IMR-90 (cell line): Measurements from ENCODE around the gene ROBO3. TPM values are rescaled to one million over a fixed set of nuclear protein-coding genes. Genes with fewer than 3 reads are reported as not detected.

Experiments
- ATAC-seq: fragments of 200-7000 bp; cut with Tn5 transposase; 2 replicates; pipeline ENCODE4 v1.9.1; 2020; ENCODE audit warnings: low read depth, mild to moderate bottlenecking, moderate library complexity
- BruUV-seq: library from RNA; stranded (reverse); fragments of 400-500 nt; replicated peaks from 2 replicates; lab custom pipeline; 2021; lab: Mats Ljungman, UMichigan
- CTCF ChIA-PET: fragments of 300-600 bp; formaldehyde crosslinking; extraction: SDS; loops from one replicate; lab custom pipeline; 2021; ENCODE audit warnings: antibody characterized with exemption; lab: Yijun Ruan, JAX
- POLR2A ChIA-PET: fragments of 300-600 bp; sonication (Branson Sonifier 250); formaldehyde crosslinking; loops from one replicate; lab custom pipeline; 2022; ENCODE audit warnings: antibody characterized with exemption; ENCODE audit not compliant: unreplicated experiment; lab: Charles Lee
- DNase-seq: peaks from one replicate; pipeline ENCODE4 v3.0.0; 2013
- H2AFZ ChIP-seq: replicated peaks from 2 replicates; pipeline ENCODE3; 2013; ENCODE audit warnings: low read length, mild to moderate bottlenecking; ENCODE audit not compliant: poor library complexity
- H2AK5ac ChIP-seq: 2 replicates; pipeline ENCODE4 v1.6.1; 2013; ENCODE audit warnings: low read depth, low read length, inconsistent platforms
- H2AK9ac ChIP-seq: replicated peaks from 2 replicates; pipeline ENCODE3; 2013; ENCODE audit warnings: mild to moderate bottlenecking, low read depth, low read length, moderate library complexity; ENCODE audit not compliant: poor library complexity
- H2BK120ac ChIP-seq: 2 replicates; pipeline ENCODE4 v1.6.1; 2013; ENCODE audit warnings: low read depth, low read length, inconsistent platforms
- H2BK15ac ChIP-seq: 3 replicates; pipeline ENCODE4 v1.6.1; 2013; ENCODE audit warnings: low read depth, low read length, inconsistent platforms
- H2BK20ac ChIP-seq: 2 replicates; pipeline ENCODE4 v1.6.1; 2013; ENCODE audit warnings: low read depth, mild to moderate bottlenecking, inconsistent platforms, low read length, moderate library complexity
- H2BK5ac ChIP-seq: 2 replicates; pipeline ENCODE4 v1.6.1; 2013; ENCODE audit warnings: mild to moderate bottlenecking, low read depth, low read length, inconsistent platforms; ENCODE audit not compliant: poor library complexity, severe bottlenecking
- H3K14ac ChIP-seq: replicated peaks from 2 replicates; pipeline ENCODE4 v1.6.1; 2013; ENCODE audit warnings: low read depth, low read length, inconsistent platforms
- H3K18ac ChIP-seq: 2 replicates; pipeline ENCODE4 v1.6.1; 2013; ENCODE audit warnings: low read depth, low read length, control low read depth
- H3K23ac ChIP-seq: 2 replicates; pipeline ENCODE4 v1.6.1; 2013; ENCODE audit warnings: low read depth, low read length, inconsistent platforms
- H3K27ac ChIP-seq: 2 replicates; pipeline ENCODE4 v1.5.1; 2013; ENCODE audit warnings: mild to moderate bottlenecking, control low read depth, low read length; ENCODE audit not compliant: insufficient read depth
- H3K27me3 ChIP-seq: 2 replicates; pipeline ENCODE4 v1.6.1; 2013; ENCODE audit warnings: low read length; ENCODE audit not compliant: control insufficient read depth, insufficient read depth
- H3K36me3 ChIP-seq: 2 replicates; pipeline ENCODE4 v1.6.1; 2013; ENCODE audit warnings: low read length, mixed read lengths; ENCODE audit not compliant: control insufficient read depth, insufficient read depth
- H3K4ac ChIP-seq: 2 replicates; pipeline ENCODE4 v1.6.1; 2013; ENCODE audit warnings: low read depth, low read length, inconsistent platforms
- H3K4me1 ChIP-seq: 2 replicates; pipeline ENCODE4 v1.6.1; 2013; ENCODE audit warnings: low read length, mixed read lengths; ENCODE audit not compliant: control insufficient read depth, insufficient read depth
- H3K4me2 ChIP-seq: 2 replicates; pipeline ENCODE4 v1.6.1; 2013; ENCODE audit warnings: low read depth, mild to moderate bottlenecking, control low read depth, low read length, moderate library complexity
- H3K4me3 ChIP-seq: 2 replicates; pipeline ENCODE4 v1.5.1; 2013; ENCODE audit warnings: low read depth, mild to moderate bottlenecking, control low read depth, low read length, moderate library complexity; ENCODE audit not compliant: insufficient read depth
- H3K56ac ChIP-seq: 2 replicates; pipeline ENCODE4 v1.6.1; 2013; ENCODE audit warnings: low read length, inconsistent platforms; ENCODE audit not compliant: insufficient read depth; ENCODE audit errors: extremely low read depth
- H3K79me1 ChIP-seq, 2 experiments: 2 replicates each; pipeline ENCODE4 v1.6.1; 2013; ENCODE audit warnings: low read length in 2 of 2, inconsistent platforms in 1 of 2, low read depth in 1 of 2
- H3K9ac ChIP-seq: 2 replicates; pipeline ENCODE4 v1.6.1; 2013; ENCODE audit warnings: low read depth, low read length, control low read depth
- H3K9me1 ChIP-seq: 2 replicates; pipeline ENCODE4 v1.6.1; 2013; ENCODE audit warnings: low read length, inconsistent platforms; ENCODE audit not compliant: insufficient read depth
- H3K9me3 ChIP-seq: 2 replicates; pipeline ENCODE4 v1.6.1; 2013; ENCODE audit warnings: low read length; ENCODE audit not compliant: control insufficient read depth, insufficient read depth
- H4K20me1 ChIP-seq: 2 replicates; pipeline ENCODE4 v1.6.1; 2013; ENCODE audit warnings: low read length, inconsistent platforms; ENCODE audit not compliant: insufficient read depth
- H4K5ac ChIP-seq: 2 replicates; pipeline ENCODE4 v1.6.1; 2013; ENCODE audit warnings: mild to moderate bottlenecking, low read depth, low read length, control low read depth
- H4K8ac ChIP-seq, 2 experiments: 2 replicates each; pipeline ENCODE4 v1.6.1; 2013; ENCODE audit warnings: low read depth in 2 of 2, low read length in 2 of 2, control low read depth in 1 of 2, inconsistent platforms in 1 of 2
- H4K91ac ChIP-seq: 2 replicates; pipeline ENCODE4 v1.6.1; 2013; ENCODE audit warnings: low read depth, low read length, inconsistent platforms; ENCODE audit not compliant: insufficient read depth
- BHLHE40 ChIP-seq: fragments of 150-350 bp; IDR thresholded peaks from 2 replicates; pipeline ENCODE4 v1.6.1; 2016; ENCODE audit warnings: mild to moderate bottlenecking, low read depth, low read length
- CEBPB ChIP-seq: IDR thresholded peaks from 2 replicates; pipeline ENCODE4 v1.6.1; 2012; ENCODE audit warnings: low read depth, low read length, improper control_type of control experiment
- CHD1 ChIP-seq: IDR thresholded peaks from 2 replicates; pipeline ENCODE4 v1.6.1; 2012; ENCODE audit warnings: low read depth, low read length, improper control_type of control experiment
- CTCF ChIP-seq: conservative IDR thresholded peaks from 2 replicates; pipeline ENCODE4 v1.5.1; 2012; ENCODE audit warnings: mild to moderate bottlenecking, low read depth, low read length, improper control_type of control experiment
- ELK1 ChIP-seq: fragments of 150-350 bp; IDR thresholded peaks from 2 replicates; pipeline ENCODE4 v1.6.1; 2016; ENCODE audit warnings: low read depth, mild to moderate bottlenecking, low read length, moderate library complexity, borderline replicate concordance
- FOS ChIP-seq: fragments of 150-350 bp; IDR thresholded peaks from 2 replicates; pipeline ENCODE4 v1.6.1; 2016; ENCODE audit warnings: low read depth, low read length
- MAFK ChIP-seq: IDR thresholded peaks from 2 replicates; pipeline ENCODE4 v1.6.1; 2012; ENCODE audit warnings: low read depth, low read length, improper control_type of control experiment
- MAZ ChIP-seq: IDR thresholded peaks from 2 replicates; pipeline ENCODE4 v1.6.1; 2012; ENCODE audit warnings: low read depth, mild to moderate bottlenecking, low read length, improper control_type of control experiment, moderate library complexity, borderline replicate concordance
- MXI1 ChIP-seq: IDR thresholded peaks from 2 replicates; pipeline ENCODE4 v1.6.1; 2012; ENCODE audit warnings: low read depth, mild to moderate bottlenecking, low read length, moderate library complexity, borderline replicate concordance
- NFE2L2 ChIP-seq: fragments of 150-350 bp; IDR thresholded peaks from 2 replicates; pipeline ENCODE4 v1.6.1; 2016; ENCODE audit warnings: low read depth, mild to moderate bottlenecking, low read length
- POLR2A ChIP-seq: IDR thresholded peaks from 2 replicates; pipeline ENCODE4 v1.6.1; 2012; ENCODE audit warnings: mild to moderate bottlenecking, low read depth, low read length
- RCOR1 ChIP-seq: IDR thresholded peaks from 2 replicates; pipeline ENCODE4 v1.6.1; 2012; ENCODE audit warnings: mild to moderate bottlenecking, low read length, improper control_type of control experiment; ENCODE audit not compliant: insufficient replicate concordance
- RFX5 ChIP-seq: IDR thresholded peaks from 2 replicates; pipeline ENCODE4 v1.8.0; 2012; ENCODE audit warnings: low read depth, mild to moderate bottlenecking, low read length, moderate library complexity
- SMC3 ChIP-seq: fragments of 150-350 bp; IDR thresholded peaks from 2 replicates; pipeline ENCODE4 v1.6.1; 2016; ENCODE audit warnings: low read depth, mild to moderate bottlenecking, antibody characterized with exemption, low read length, moderate library complexity
- USF2 ChIP-seq: fragments of 150-350 bp; IDR thresholded peaks from 2 replicates; pipeline ENCODE4 v1.6.1; 2017; ENCODE audit warnings: mild to moderate bottlenecking, antibody characterized with exemption, low read length, low read depth
- WGBS, 2 experiments: methylation state at CpG; one replicate each; pipeline versions ENCODE4 v1.1.5 to v1.1.7; 2013; ENCODE audit warnings: missing lambda C conversion rate in 2 of 2; ENCODE audit not compliant: insufficient read length in 1 of 2; ENCODE audit errors: extremely low coverage in 2 of 2; 5-methylcytosine and 5-hydroxymethylcytosine counted together
- dilution Hi-C: fragments of 300-500 bp; cut with HindIII; formaldehyde crosslinking; loops from one replicate; pipeline ENCODE4 v1.14.3; 2018; ENCODE audit warnings: low sequenced_read_pairs; ENCODE audit not compliant: unreplicated experiment
- in situ Hi-C: fragments of 300-500 bp; cut with MboI; formaldehyde crosslinking; loops from 3 replicates; pipeline ENCODE4 v1.14.3; 2019; ENCODE audit warnings: low sequenced_read_pairs, inconsistent platforms, mixed read lengths
- intact Hi-C: fragments of 100-400 bp; cut with micrococcal nuclease; formaldehyde crosslinking; loops from 2 replicates; pipeline ENCODE4 v1.10.0; 2022
- polyA plus RNA-seq, 3 experiments: library from polyadenylated mRNA; depleted of rRNA; stranded (reverse); fragments of >200 nt; gene quantifications; 2 replicates each; pipeline ENCODE4 v1.2.3, GENCODE V29; 2012; ENCODE audit warnings: low replicate concordance in 1 of 3
- total RNA-seq: library from RNA; depleted of rRNA; stranded (reverse); fragments of >200 nt; gene quantifications from 2 replicates; pipeline ENCODE4 v1.2.3, GENCODE V29; 2012

The ROBO3 gene
- total and polyA plus RNA-seq, 2 of the 4 experiments (the other 2 are of a cell fraction), result 12.0 to 54.1 TPM

- H2AFZ ChIP-seq, result no peak overlapping the region
- intact Hi-C loops, result no loop called here
- no peak overlapping the region; the same call in 1 of the 2 replicates for H2AK5ac ChIP-seq
- peak overlapping the region in 1 of 2 experiments; percentile 44; a peak in 1 of 4 replicates for H4K8ac ChIP-seq
- in situ Hi-C loops, result no loop called here
- H3K9me3 ChIP-seq, result no peaks in the 10 kb centered on the region
- no peaks in the 10 kb centered on the region for H4K20me1 ChIP-seq
- no peak overlapping the region for H3K9ac ChIP-seq
- H3K4me1 ChIP-seq, result no peaks in the 10 kb centered on the region
- no peak overlapping the region for H3K4me2 ChIP-seq
- H3K4me3 ChIP-seq, result no peak overlapping the region
- no peaks in the 10 kb centered on the region for H3K36me3 ChIP-seq
- H3K27ac ChIP-seq, result no peak overlapping the region
- H3K9me1 ChIP-seq, result peaks cover 3% of the 10 kb centered on the region; the same call in 1 of the 2 replicates
- H4K5ac ChIP-seq, result no peak overlapping the region
- 0 out of 2 replicates have a peak overlapping the region, but pooled peaks have one; percentile 20 for H3K14ac ChIP-seq
- WGBS, 2 experiments, result 82% methylated on average over 3 of the region's 11 CpGs; no CpG with 5 or more reads in 1 of the 2 experiments
- peak overlapping the region; percentile 53 for H3K4ac ChIP-seq
- H3K79me1 ChIP-seq, result peaks cover 6 to 13% of the 10 kb centered on the region in 2 experiments; a peak in 3 of 4 replicates
- no peak overlapping the region for H2BK5ac ChIP-seq
- no peak for DNase-seq
- BruUV-seq, result no TSS peak
- peak overlapping the region; percentile 18 for H2AK9ac ChIP-seq
- ATAC-seq, result peak; percentile 43
- no peak overlapping the region for H3K23ac ChIP-seq
- no peak overlapping the region for H3K56ac ChIP-seq
- H2BK120ac ChIP-seq, result no peak overlapping the region
- H3K18ac ChIP-seq, result no peak overlapping the region
- no peak overlapping the region for H4K91ac ChIP-seq
- H3K27me3 ChIP-seq, result no peaks in the 10 kb centered on the region
- dilution Hi-C loops, result no loop called here
- ChIA-PET POLR2A (no interaction called here), CTCF (interaction anchor here (0.6 to 1.4 kb wide), 3 partner anchors 14 to 690 kb away, joined by 3 to 5 read pairs (median 4); no protein-coding TSS in a partner anchor)
- H2BK15ac ChIP-seq, result no peak overlapping the region
- H2BK20ac ChIP-seq, result no peak overlapping the region
- TF ChIP-seq MXI1 (no peak), SMC3 (no peak), RCOR1 (no peak), NFE2L2 (no peak), CHD1 (no peak), MAFK (no peak), POLR2A (no peak), CEBPB (no peak), MAZ (no peak), BHLHE40 (no peak), USF2 (no peak), RFX5 (no peak), CTCF (no peak), ELK1 (no peak), FOS (no peak)
These were observed 17.3 kb downstream of the ROBO3 start for GRCh38 chr11:124882339-124883071.
